Neural progenitor cell (in vitro differentiated cells): Measurements from ENCODE around the gene ANO2. TPM values are rescaled to one million over a fixed set of nuclear protein-coding genes. Genes with fewer than 3 reads are reported as not detected.

Experiments used
- DNase-seq: peaks from one replicate; pipeline ENCODE4 v3.0.0-alpha.2; 2016; ENCODE audit warnings: low spot score
- H2AFZ ChIP-seq: fragments of 200-600 bp; sonication (generic); replicated peaks from 2 replicates; pipeline ENCODE4 v1.6.1; 2016; ENCODE audit warnings: antibody characterized with exemption
- H3F3A ChIP-seq: fragments of 200-600 bp; sonication (generic); 2 replicates; pipeline ENCODE4 v1.6.1; 2016; ENCODE audit warnings: antibody characterized with exemption, low read depth
- H3K27ac ChIP-seq: fragments of 200-600 bp; sonication (generic); 2 replicates; pipeline ENCODE4 v1.5.1; 2016; ENCODE audit warnings: mild to moderate bottlenecking
- H3K27me3 ChIP-seq: fragments of 200-600 bp; sonication (generic); 2 replicates; pipeline ENCODE4 v1.6.1; 2016; ENCODE audit warnings: mild to moderate bottlenecking, moderate library complexity
- H3K36me3 ChIP-seq: fragments of 200-600 bp; sonication (generic); 2 replicates; pipeline ENCODE4 v1.5.1; 2016
- H3K4me1 ChIP-seq: fragments of 200-600 bp; sonication (generic); 2 replicates; pipeline ENCODE4 v1.6.1; 2016; ENCODE audit warnings: mixed run types
- H3K4me2 ChIP-seq: fragments of 200-600 bp; sonication (generic); 2 replicates; pipeline ENCODE4 v1.6.1; 2016
- H3K4me3 ChIP-seq: fragments of 200-600 bp; sonication (generic); 2 replicates; pipeline ENCODE4 v1.5.1; 2016
- H3K79me2 ChIP-seq: fragments of 200-600 bp; sonication (generic); 2 replicates; pipeline ENCODE4 v1.6.1; 2016; ENCODE audit warnings: low read depth
- H3K9ac ChIP-seq: fragments of 200-600 bp; sonication (generic); 2 replicates; pipeline ENCODE4 v1.6.1; 2016
- H3K9me3 ChIP-seq: fragments of 200-600 bp; sonication (generic); 2 replicates; pipeline ENCODE4 v1.5.1; 2016; ENCODE audit warnings: low read depth
- H4K20me1 ChIP-seq: fragments of 200-600 bp; sonication (generic); 2 replicates; pipeline ENCODE4 v1.6.1; 2016; ENCODE audit warnings: low read depth
- H3K27ac Mint-ChIP-seq: 3 replicates; pipeline ENCODE4 v1.8.0; 2021; ENCODE audit warnings: mixed read lengths
- H3K27me3 Mint-ChIP-seq: 2 replicates; pipeline ENCODE4 v1.8.0; 2022; ENCODE audit warnings: low read depth, mild to moderate bottlenecking, inconsistent platforms, moderate library complexity, mixed read lengths; ENCODE audit not compliant: insufficient read depth
- H3K36me3 Mint-ChIP-seq: 3 replicates; pipeline ENCODE4 v1.8.0; 2021; ENCODE audit warnings: mixed read lengths
- H3K4me1 Mint-ChIP-seq: 3 replicates; pipeline ENCODE4 v1.8.0; 2021; ENCODE audit warnings: mixed read lengths
- H3K4me3 Mint-ChIP-seq: 3 replicates; pipeline ENCODE4 v1.8.0; 2021; ENCODE audit warnings: mild to moderate bottlenecking, moderate library complexity, mixed read lengths
- H3K9me3 Mint-ChIP-seq: 3 replicates; pipeline ENCODE4 v1.8.0; 2020; ENCODE audit warnings: mixed read lengths
- CTCF ChIP-seq: fragments of 200-600 bp; sonication (generic); IDR thresholded peaks from 2 replicates; pipeline ENCODE4 v1.5.1; 2017; ENCODE audit warnings: antibody characterized with exemption, mild to moderate bottlenecking
- EZH2 ChIP-seq: fragments of 200-600 bp; sonication (generic); IDR thresholded peaks from 2 replicates; pipeline ENCODE4 v1.6.1; 2017; ENCODE audit warnings: antibody characterized with exemption, mild to moderate bottlenecking, moderate library complexity
- EZH2phosphoT487 ChIP-seq: fragments of 200-600 bp; sonication (generic); IDR thresholded peaks from 2 replicates; pipeline ENCODE4 v1.6.1; 2017; ENCODE audit warnings: antibody characterized with exemption
- total RNA-seq: library from RNA; depleted of rRNA; stranded (reverse); fragments of >200 nt; gene quantifications from 2 replicates; pipeline ENCODE4 v1.2.3, GENCODE V29; 2015; ENCODE audit warnings: low replicate concordance

The ANO2 gene
- total RNA-seq, 1 donor from 2014 or later: 4.8 TPM

GRCh38 chr12:5904441-5904840 lies 40.6 kb downstream of the ANO2 start:
- no peaks in the 10 kb centered on the region for H3F3A ChIP-seq
- no peak for DNase-seq
- Mint-ChIP-seq H3K27me3 (peaks cover 12% of the 10 kb centered on the region), H3K36me3 (no peaks in the 10 kb centered on the region), H3K27ac (peak overlapping the region; percentile 21), H3K4me1 (peaks cover 31% of the 10 kb centered on the region), H3K9me3 (peaks cover 2% of the 10 kb centered on the region), H3K4me3 (no peak overlapping the region)
- H3K4me2 ChIP-seq: no peak overlapping the region
- H3K36me3 ChIP-seq: no peaks in the 10 kb centered on the region
- no peaks in the 10 kb centered on the region for H3K4me1 ChIP-seq
- no peak overlapping the region for H3K9ac ChIP-seq
- H3K9me3 ChIP-seq: no peaks in the 10 kb centered on the region
- no peaks in the 10 kb centered on the region for H3K79me2 ChIP-seq
- no peaks in the 10 kb centered on the region for H3K27me3 ChIP-seq
- H2AFZ ChIP-seq: no peak overlapping the region
- H3K27ac ChIP-seq: no peak overlapping the region
- no peak overlapping the region for H3K4me3 ChIP-seq
- no peaks in the 10 kb centered on the region for H4K20me1 ChIP-seq
- no peak for TF ChIP-seq EZH2
- TF ChIP-seq CTCF: no peak
- TF ChIP-seq EZH2phosphoT487: no peak

GRCh38 chr12:5902736-5903135 lies 42.3 kb downstream of the ANO2 start:
- Mint-ChIP-seq H3K36me3 (no peaks in the 10 kb centered on the region), H3K4me1 (peaks cover 31% of the 10 kb centered on the region), H3K4me3 (no peak overlapping the region), H3K9me3 (peaks cover 3% of the 10 kb centered on the region), H3K27ac (no peak overlapping the region), H3K27me3 (peaks cover 16% of the 10 kb centered on the region)
- H4K20me1 ChIP-seq: no peaks in the 10 kb centered on the region
- H3K27me3 ChIP-seq: no peaks in the 10 kb centered on the region
- H3K9me3 ChIP-seq: no peaks in the 10 kb centered on the region
- TF ChIP-seq EZH2phosphoT487 (no peak), CTCF (no peak), EZH2 (no peak)
- H3K4me3 ChIP-seq: no peak overlapping the region
- no peak overlapping the region for H3K4me2 ChIP-seq
- H3K79me2 ChIP-seq: no peaks in the 10 kb centered on the region
- no peaks in the 10 kb centered on the region for H3F3A ChIP-seq
- no peak overlapping the region for H2AFZ ChIP-seq
- no peak overlapping the region for H3K27ac ChIP-seq
- no peaks in the 10 kb centered on the region for H3K4me1 ChIP-seq
- DNase-seq: no peak
- H3K36me3 ChIP-seq: no peaks in the 10 kb centered on the region
- H3K9ac ChIP-seq: no peak overlapping the region

- no peak overlapping the region for H3K4me3 ChIP-seq
- peaks cover 20% of the 10 kb centered on the region for H3K27me3 Mint-ChIP-seq
- H3K9me3 Mint-ChIP-seq: peaks cover 3% of the 10 kb centered on the region
- no peak for DNase-seq
- H3K27ac ChIP-seq: no peak overlapping the region
- no peaks in the 10 kb centered on the region for H3K79me2 ChIP-seq
- H2AFZ ChIP-seq: no peak overlapping the region
- no peaks in the 10 kb centered on the region for H3K36me3 Mint-ChIP-seq
- no peak for TF ChIP-seq CTCF
- no peak for TF ChIP-seq EZH2
- TF ChIP-seq EZH2phosphoT487: no peak
- no peak overlapping the region for H3K27ac Mint-ChIP-seq
- H3K4me2 ChIP-seq: no peak overlapping the region
- H4K20me1 ChIP-seq: no peaks in the 10 kb centered on the region
- H3K9ac ChIP-seq: no peak overlapping the region
- H3K4me1 Mint-ChIP-seq: peaks cover 31% of the 10 kb centered on the region
- H3K27me3 ChIP-seq: no peaks in the 10 kb centered on the region
- H3K9me3 ChIP-seq: no peaks in the 10 kb centered on the region
- peak overlapping the region; percentile 16 for H3K4me3 Mint-ChIP-seq
- no peaks in the 10 kb centered on the region for H3K4me1 ChIP-seq
- H3K36me3 ChIP-seq: no peaks in the 10 kb centered on the region
- no peaks in the 10 kb centered on the region for H3F3A ChIP-seq
These were observed 43.6 kb downstream of the ANO2 start for GRCh38 chr12:5901416-5901815.
